HepG2 (cell line): ENCODE results near the gene ARHGDIA. TPM values are rescaled to one million over a fixed set of nuclear protein-coding genes. Genes with fewer than 3 reads are reported as not detected.
A peak's percentile ranks its signal among the peaks of the same experiment; 100 is the strongest.

Experiments used
- ATAC-seq: fragments of 200-7000 bp; cut with Tn5 transposase; 3 replicates; pipeline ENCODE4 v1.9.1; 2020; ENCODE audit warnings: mild to moderate bottlenecking, moderate library complexity
- BruUV-seq: library from RNA; stranded (reverse); fragments of 400-500 nt; replicated peaks from 2 replicates; lab custom pipeline; 2021; lab: Mats Ljungman, UMichigan
- CTCF ChIA-PET: fragments of 300-600 bp; formaldehyde crosslinking; extraction: SDS; loops from one replicate; lab custom pipeline; 2021; ENCODE audit warnings: low total read pairs, inconsistent platforms, low intra/inter-chr PET ratio; lab: Yijun Ruan, JAX
- POLR2A ChIA-PET: fragments of 350-600 bp; sonication (Branson Sonifier 250); formaldehyde crosslinking; loops from one replicate; lab custom pipeline; 2020; ENCODE audit warnings: antibody characterized with exemption, inconsistent platforms; lab: Yijun Ruan, JAX
- DNase-seq: peaks from one replicate; pipeline ENCODE4 v3.0.0-alpha.2; 2015; ENCODE audit warnings: low spot score
- FAIRE-seq: peaks from 3 replicates; lab custom pipeline; 2011; peaks lifted over from hg19 to GRCh38; lab: Jason Lieb, UNC
- H2AFZ ChIP-seq: one replicate; pipeline ENCODE4 v1.6.1; 2011; ENCODE audit warnings: low read length, inconsistent platforms
- H3K27ac ChIP-seq: fragments of 300-600 bp; 3 replicates; pipeline ENCODE4 v1.8.0; 2011; ENCODE audit warnings: mixed run types, mild to moderate bottlenecking, mixed read lengths, low read length, inconsistent platforms; ENCODE audit not compliant: insufficient read depth; ENCODE audit errors: extremely low read length
- H3K27me3 ChIP-seq, 2 experiments: fragments of 200-600 bp in 1 of 2; 2 replicates in 1 of 2; 3 replicates in 1 of 2; pipeline versions ENCODE4 v1.6.0 to v1.8.0; 2011; ENCODE audit warnings: low read length in 2 of 2, mild to moderate bottlenecking in 2 of 2, moderate library complexity in 2 of 2, inconsistent platforms in 1 of 2; ENCODE audit not compliant: insufficient read depth in 2 of 2, control insufficient read depth in 1 of 2
- H3K36me3 ChIP-seq, 2 experiments: fragments of 200-600 bp in 1 of 2; replicated peaks in 1 of 2; 2 replicates in 1 of 2; 3 replicates in 1 of 2; pipeline versions ENCODE4 v1.5.1 to v1.8.0; 2011; ENCODE audit warnings: low read length in 2 of 2, inconsistent platforms in 1 of 2; ENCODE audit not compliant: insufficient read depth in 2 of 2, control insufficient read depth in 1 of 2
- H3K4me1 ChIP-seq: 2 replicates; pipeline ENCODE4 v1.5.1; 2012; ENCODE audit warnings: low read length, inconsistent platforms; ENCODE audit not compliant: insufficient read depth
- H3K4me2 ChIP-seq: 2 replicates; pipeline ENCODE4 v1.6.0; 2011; ENCODE audit warnings: low read depth, low read length, inconsistent platforms
- H3K4me3 ChIP-seq, 3 experiments: fragments of 200-600 bp in 1 of 3; sonication (generic), shearing (Covaris generic) in 1 of 3; replicated peaks in 1 of 3; 2 replicates each; pipeline ENCODE4 v1.5.1; 2011 to 2016; ENCODE audit warnings: low read length in 3 of 3, inconsistent platforms in 2 of 3, low read depth in 2 of 3, mild to moderate bottlenecking in 2 of 3, control low read depth in 1 of 3, mixed read lengths in 1 of 3; ENCODE audit not compliant: insufficient read depth in 1 of 3
- H3K79me2 ChIP-seq: one replicate; pipeline ENCODE4 v1.6.1; 2011; ENCODE audit warnings: low read length, inconsistent platforms; ENCODE audit not compliant: insufficient read depth
- H3K9ac ChIP-seq: 2 replicates; pipeline ENCODE4 v1.6.0; 2011; ENCODE audit warnings: mild to moderate bottlenecking, low read depth, low read length, inconsistent platforms; ENCODE audit not compliant: insufficient read depth
- H3K9me3 ChIP-seq: 2 replicates; pipeline ENCODE4 v1.5.1; 2012; ENCODE audit warnings: mild to moderate bottlenecking, low read length
- H4K20me1 ChIP-seq: 2 replicates; pipeline ENCODE4 v1.6.0; 2011; ENCODE audit warnings: inconsistent platforms, mild to moderate bottlenecking, low read length, moderate library complexity; ENCODE audit not compliant: insufficient read depth
- DBP ChIP-seq: sonication (generic); formaldehyde crosslinking; IDR thresholded peaks from 2 replicates; pipeline ENCODE4 v1.4.0; 2020; ENCODE audit warnings: missing genetic modification reagents; ENCODE audit errors: not compliant biosample characterization
- FIP1L1 ChIP-seq: fragments of 200-400 bp; formaldehyde crosslinking; IDR thresholded peaks from 2 replicates; pipeline ENCODE4 v1.6.1; 2018; ENCODE audit warnings: low read depth, mild to moderate bottlenecking, low read length, moderate library complexity, borderline replicate concordance; ENCODE audit not compliant: insufficient read depth
- ISL2 ChIP-seq: sonication (generic); formaldehyde crosslinking; IDR thresholded peaks from 2 replicates; pipeline ENCODE4 v1.5.0; 2020; ENCODE audit warnings: missing genetic modification reagents
- MEIS1 ChIP-seq: sonication (generic); formaldehyde crosslinking; IDR thresholded peaks from 2 replicates; pipeline ENCODE4 v1.9.0; 2021; ENCODE audit warnings: mild to moderate bottlenecking, missing genetic modification reagents, moderate library complexity, borderline replicate concordance
- NCOA2 ChIP-seq: sonication (generic); formaldehyde crosslinking; IDR thresholded peaks from 2 replicates; pipeline ENCODE4 v1.8.0; 2022; ENCODE audit warnings: inconsistent platforms
- NFRKB ChIP-seq: fragments of 450-650 bp; IDR thresholded peaks from 2 replicates; pipeline ENCODE4 v1.6.1; 2017
- TARDBP ChIP-seq: sonication (generic); formaldehyde crosslinking; IDR thresholded peaks from 2 replicates; pipeline ENCODE4 v1.8.0; 2022; ENCODE audit warnings: mild to moderate bottlenecking, missing genetic modification reagents
- TMF1 ChIP-seq: sonication (generic); formaldehyde crosslinking; IDR thresholded peaks from 2 replicates; pipeline ENCODE4 v1.8.1; 2022; ENCODE audit warnings: low read depth, missing genetic modification reagents
- TRAFD1 ChIP-seq: sonication (generic); formaldehyde crosslinking; IDR thresholded peaks from 2 replicates; pipeline ENCODE4 v1.5.1; 2020; ENCODE audit warnings: missing genetic modification reagents, mild to moderate bottlenecking, borderline replicate concordance
- ZMYM2 ChIP-seq: sonication (generic); formaldehyde crosslinking; IDR thresholded peaks from 2 replicates; pipeline ENCODE4 v1.8.0; 2022; ENCODE audit warnings: mild to moderate bottlenecking, missing genetic modification reagents
- ZNF280D ChIP-seq: sonication (generic); formaldehyde crosslinking; IDR thresholded peaks from 2 replicates; pipeline ENCODE4 v1.5.1; 2020; ENCODE audit warnings: mild to moderate bottlenecking, missing genetic modification reagents
- ZNF296 ChIP-seq: sonication (generic); formaldehyde crosslinking; conservative IDR thresholded peaks from 2 replicates; pipeline ENCODE4 v1.5.0; 2020; ENCODE audit warnings: mild to moderate bottlenecking, missing genetic modification reagents
- ZNF432 ChIP-seq: sonication (generic); formaldehyde crosslinking; IDR thresholded peaks from 2 replicates; pipeline ENCODE4 v1.5.0; 2020; ENCODE audit warnings: missing genetic modification reagents, mild to moderate bottlenecking, borderline replicate concordance
- ZNF629 ChIP-seq: sonication (generic); formaldehyde crosslinking; conservative IDR thresholded peaks from 2 replicates; pipeline ENCODE4 v1.5.0; 2020; ENCODE audit warnings: missing genetic modification reagents
- ZNF747 ChIP-seq: sonication (generic); formaldehyde crosslinking; IDR thresholded peaks from 2 replicates; pipeline ENCODE4 v1.8.1; 2023; ENCODE audit warnings: missing genetic modification reagents, mild to moderate bottlenecking, borderline replicate concordance
- WGBS: methylation state at CpG from one replicate; pipeline ENCODE4 v1.1.6; 2017; ENCODE audit warnings: low lambda C conversion rate; 5-methylcytosine and 5-hydroxymethylcytosine counted together
- in situ Hi-C: cut with HindIII; loops from 2 replicates; pipeline ENCODE4 v1.10.0; 2017; ENCODE audit warnings: low pct_unique_long_range_greater_than_20kb; ENCODE audit not compliant: extremely low pct_ligation_motif_present
- intact Hi-C: fragments of 100-400 bp; cut with micrococcal nuclease; formaldehyde crosslinking; loops from one replicate; pipeline ENCODE4 v1.10.0; 2022; ENCODE audit not compliant: unreplicated experiment
- polyA plus RNA-seq, 8 experiments: library from polyadenylated mRNA; depleted of rRNA in 3 of 8; stranded (reverse) in 7 of 8; unstranded in 1 of 8; fragments of >200 nt; fragmentation: Illumina TruSeq in 4 of 8; extraction: Trizol in 4 of 8; gene quantifications; 2 replicates each; pipeline versions ENCODE4 v1.2.1 to v1.2.3, GENCODE V29; 2011 to 2016; ENCODE audit warnings: low read depth in 4 of 8, missing spikeins in 1 of 8, mixed read lengths in 1 of 8; ENCODE audit not compliant: insufficient read depth in 1 of 8
- total RNA-seq, 5 experiments: library from RNA; depleted of rRNA; stranded (reverse); fragments of >200 nt; fragmentation: Illumina TruSeq; extraction: Trizol; gene quantifications; 2 replicates each; pipeline ENCODE4 v1.2.3, GENCODE V29; 2016; ENCODE audit warnings: low read depth in 1 of 5
- TF ChIP-seq, protein P1 (sequence below): IDR thresholded peaks from 2 replicates; pipeline ENCODE4 v1.6.1; 2016

Gene ARHGDIA
- total and polyA plus RNA-seq, 2 of the 13 experiments (the other 11 are each of a cell fraction or from before 2014, with no cell fraction given), result 40.0 to 64.0 TPM

DNA sequence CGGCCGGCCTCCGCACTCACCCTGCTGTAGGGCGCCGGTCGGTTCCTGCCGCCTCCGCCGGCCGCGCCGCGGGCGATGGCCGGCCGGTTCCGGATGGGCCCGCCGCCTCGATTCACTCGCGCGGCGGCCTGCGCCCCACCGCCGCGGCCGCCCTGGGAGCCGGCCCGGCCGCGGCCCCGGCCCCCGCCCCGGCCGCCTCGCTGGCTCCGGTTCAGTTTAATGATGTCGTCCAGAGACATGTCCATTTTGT is 20.1 kb upstream of the ARHGDIA start (continued):
- no peak for TF ChIP-seq ZNF629 (CRISPR knock-in tag)
- TF ChIP-seq DBP, result no peak
- TF ChIP-seq TARDBP (CRISPR knock-in tag), result no peak

DNA sequence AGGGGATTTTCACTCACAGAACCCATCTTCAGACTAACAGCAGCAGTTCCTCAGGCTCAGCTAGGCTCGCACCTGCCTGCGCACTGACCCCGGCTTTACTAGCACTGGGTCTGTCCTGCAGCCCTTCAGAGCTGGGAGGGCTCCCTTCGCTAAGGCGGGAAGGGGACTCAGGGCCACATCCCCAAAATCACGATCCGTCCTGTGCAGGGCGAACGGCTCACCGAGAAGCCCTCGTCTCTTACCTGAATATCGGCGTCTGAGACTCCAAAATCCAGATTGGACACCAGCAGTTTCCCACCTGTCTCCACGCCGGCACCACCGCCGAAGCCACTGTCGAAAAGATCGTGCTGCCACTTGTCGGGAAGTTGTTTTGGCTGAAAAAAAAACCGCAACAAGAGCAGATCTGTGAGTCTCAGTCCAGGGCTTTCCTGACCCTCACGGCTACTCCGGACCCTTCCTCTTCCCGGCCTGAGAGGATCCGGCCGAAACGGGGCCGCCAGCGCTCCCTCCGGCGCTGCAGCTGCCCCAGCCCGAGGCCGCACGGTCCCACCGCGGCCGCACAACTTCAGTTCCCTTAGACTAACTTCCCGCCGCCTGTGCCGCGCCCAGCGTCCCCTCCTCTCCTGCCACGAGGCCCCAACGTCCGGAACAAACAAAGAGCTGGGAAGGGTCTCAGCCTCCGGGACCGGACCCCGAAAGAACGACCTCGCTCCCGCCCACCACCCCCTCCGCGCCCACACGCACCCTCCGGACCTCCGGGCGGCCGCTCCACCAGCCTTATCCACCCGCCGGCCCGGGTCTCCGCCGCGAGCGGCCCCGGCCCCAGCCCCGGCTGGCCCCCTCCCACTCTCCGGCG is 19.5 kb upstream of the ARHGDIA start:
- Histone ChIP-seq H4K20me1 (no peaks in the 10 kb centered on the region), H3K9me3 (no peaks in the 10 kb centered on the region), H3K4me2 (peak overlapping the region; percentile 98), H3K4me3 (peak overlapping the region; percentile 94 to 98 (median 94)), H3K27me3 (peaks cover 0 to 6% of the 10 kb centered on the region in 2 experiments; a peak in 2 of 5 replicates), H3K27ac (peak overlapping the region; percentile 76), H3K4me1 (peaks cover 36% of the 10 kb centered on the region), H2AFZ (no peak overlapping the region), H3K36me3 (peaks cover 36 to 47% of the 10 kb centered on the region in 2 experiments), H3K9ac (peak overlapping the region; percentile 99), H3K79me2 (peaks cover 52% of the 10 kb centered on the region)
- 5% methylated on average over 36 of the region's 69 CpGs for WGBS
- ATAC-seq (no peak), DNase-seq (no peak), FAIRE-seq (no peak)
- CTCF ChIA-PET, result interaction anchor here (1.0 kb wide), 1 partner anchor 131 kb away, joined by 3 read pairs; no protein-coding TSS in a partner anchor
- no TSS peak for BruUV-seq
- intact Hi-C loops, result no loop called here
- POLR2A ChIA-PET, result interaction anchor here (1.5 to 2.2 kb wide), 3 partner anchors 19 to 147 kb away, joined by 6 to 23 read pairs (median 6); partner anchors contain the start of genes ARHGDIA and DCXR
- in situ Hi-C loops, result no loop called here
- TF ChIP-seq ZNF432 (CRISPR knock-in tag) (no peak), ZNF747 (CRISPR knock-in tag) (0 out of 2 replicates have a peak, but pooled peaks have one; percentile 16), NFRKB (no peak), TMF1 (CRISPR knock-in tag) (no peak), TRAFD1 (CRISPR knock-in tag) (no peak), ZMYM2 (CRISPR knock-in tag) (no peak), FIP1L1 (no peak), ISL2 (no peak), NCOA2 (CRISPR knock-in tag) (no peak), ZNF280D (CRISPR knock-in tag) (peak; percentile 55; the same call in 1 of the 2 replicates), ZNF296 (CRISPR knock-in tag) (0 out of 2 replicates have a peak, but pooled peaks have one; percentile 20), MEIS1 (peak; percentile 68; the same call in 1 of the 2 replicates)
- TF ChIP-seq, protein P1, sequence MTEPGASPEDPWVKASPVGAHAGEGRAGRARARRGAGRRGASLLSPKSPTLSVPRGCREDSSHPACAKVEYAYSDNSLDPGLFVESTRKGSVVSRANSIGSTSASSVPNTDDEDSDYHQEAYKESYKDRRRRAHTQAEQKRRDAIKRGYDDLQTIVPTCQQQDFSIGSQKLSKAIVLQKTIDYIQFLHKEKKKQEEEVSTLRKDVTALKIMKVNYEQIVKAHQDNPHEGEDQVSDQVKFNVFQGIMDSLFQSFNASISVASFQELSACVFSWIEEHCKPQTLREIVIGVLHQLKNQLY (CRISPR knock-in tag), result no peak
